GM21717 (cell line): ENCODE data around the gene ITPKB.
"Not testable (repeated sequence)": the region's sequence is repeated elsewhere in the genome, so short reads cannot be mapped to it uniquely, and the experiment has no call there.

Source experiments
- ATAC-seq: cut with Tn5 transposase; IDR thresholded peaks from one replicate; pipeline ENCODE4 v1.9.1; 2021; ENCODE audit warnings: mild to moderate bottlenecking, moderate library complexity; ENCODE audit not compliant: unreplicated experiment

Gene ITPKB

GRCh38 chr1:226643177-226643576, 95.9 kb downstream of the ITPKB start:
- ATAC-seq = peak; percentile 65

DNA sequence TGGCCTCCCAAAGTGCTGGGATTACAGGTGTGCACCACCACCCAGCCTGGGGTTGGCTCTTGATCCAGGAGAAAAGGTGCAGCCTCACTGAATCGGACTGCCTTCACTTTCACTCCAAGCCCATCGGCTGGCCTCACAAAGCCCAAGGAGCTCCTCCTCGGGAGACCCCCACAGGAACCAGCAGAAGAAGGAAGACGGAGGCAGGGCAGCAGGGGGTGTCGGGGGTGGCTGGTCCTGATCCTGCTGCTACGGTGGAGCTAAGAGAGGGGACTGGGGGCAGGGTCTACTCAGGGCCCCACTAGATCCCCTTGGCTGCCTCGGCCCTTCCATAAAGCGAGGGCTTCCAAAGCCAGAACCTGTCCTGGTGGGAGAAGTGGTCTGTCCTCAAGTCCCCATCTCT, 96.7 kb downstream of the ITPKB start:
- ATAC-seq = no peak

GRCh38 chr1:226641671-226642231, 97.3 kb downstream of the ITPKB start:
- no peak for ATAC-seq

GRCh38 chr1:226640321-226641136, 98.6 kb downstream of the ITPKB start:
- ATAC-seq = no peak

- no peak for ATAC-seq
These were observed 99.4 kb downstream of the ITPKB start for GRCh38 chr1:226639631-226640061.

DNA sequence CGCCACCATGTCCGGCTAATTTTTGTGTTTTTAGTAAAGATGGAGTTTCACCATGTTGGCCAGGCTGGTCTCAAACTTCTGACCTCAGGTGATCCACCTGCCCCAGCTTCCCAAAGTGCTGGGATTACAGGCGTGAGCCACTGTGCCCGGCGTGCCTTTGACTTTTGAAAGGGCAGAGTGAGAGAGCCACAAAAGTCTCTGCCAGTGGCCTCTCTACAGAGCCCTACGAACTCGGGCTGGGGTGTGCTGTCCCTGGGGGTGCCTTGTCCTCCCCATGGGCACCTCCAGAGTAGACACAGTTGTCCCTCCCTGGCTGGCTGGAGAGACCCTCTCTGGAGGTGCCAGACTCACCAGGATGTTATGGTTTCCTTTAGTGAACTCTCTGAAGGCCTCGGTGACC, 99.9 kb downstream of the ITPKB start:
- ATAC-seq = not testable (repeated sequence)

- no peak for ATAC-seq
These were observed 100.5 kb downstream of the ITPKB start for GRCh38 chr1:226638608-226639007.

DNA sequence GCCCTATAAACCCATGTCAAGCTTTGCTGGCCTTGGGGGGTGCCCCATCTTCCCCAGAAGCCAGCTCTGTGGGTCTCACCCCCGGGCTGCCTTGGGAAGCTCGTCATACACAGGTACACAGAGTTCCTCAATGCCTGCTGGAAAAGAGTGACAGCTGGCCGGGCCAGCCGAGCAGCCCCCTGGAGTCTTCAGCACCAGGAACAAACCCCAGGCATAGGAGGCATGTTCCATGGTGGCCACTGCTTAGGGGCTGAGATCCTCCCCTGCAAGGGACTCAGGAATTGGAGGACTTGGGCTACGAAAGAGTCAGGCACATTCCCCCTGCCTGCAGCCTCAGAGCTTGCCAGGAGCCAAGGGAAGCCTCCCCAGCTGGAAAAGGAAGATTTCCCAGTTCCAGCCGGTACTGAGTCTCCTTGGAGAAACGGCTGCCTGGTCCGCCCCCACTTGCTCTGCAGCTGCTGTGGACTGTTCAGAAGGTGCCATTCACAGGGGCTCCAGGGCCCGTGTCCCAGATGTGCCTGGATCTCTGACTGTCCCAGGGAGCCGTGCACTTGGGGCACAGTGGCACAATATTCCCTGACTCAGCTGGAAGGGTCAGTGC, 101.0 kb downstream of the ITPKB start:
- ATAC-seq = no peak

DNA sequence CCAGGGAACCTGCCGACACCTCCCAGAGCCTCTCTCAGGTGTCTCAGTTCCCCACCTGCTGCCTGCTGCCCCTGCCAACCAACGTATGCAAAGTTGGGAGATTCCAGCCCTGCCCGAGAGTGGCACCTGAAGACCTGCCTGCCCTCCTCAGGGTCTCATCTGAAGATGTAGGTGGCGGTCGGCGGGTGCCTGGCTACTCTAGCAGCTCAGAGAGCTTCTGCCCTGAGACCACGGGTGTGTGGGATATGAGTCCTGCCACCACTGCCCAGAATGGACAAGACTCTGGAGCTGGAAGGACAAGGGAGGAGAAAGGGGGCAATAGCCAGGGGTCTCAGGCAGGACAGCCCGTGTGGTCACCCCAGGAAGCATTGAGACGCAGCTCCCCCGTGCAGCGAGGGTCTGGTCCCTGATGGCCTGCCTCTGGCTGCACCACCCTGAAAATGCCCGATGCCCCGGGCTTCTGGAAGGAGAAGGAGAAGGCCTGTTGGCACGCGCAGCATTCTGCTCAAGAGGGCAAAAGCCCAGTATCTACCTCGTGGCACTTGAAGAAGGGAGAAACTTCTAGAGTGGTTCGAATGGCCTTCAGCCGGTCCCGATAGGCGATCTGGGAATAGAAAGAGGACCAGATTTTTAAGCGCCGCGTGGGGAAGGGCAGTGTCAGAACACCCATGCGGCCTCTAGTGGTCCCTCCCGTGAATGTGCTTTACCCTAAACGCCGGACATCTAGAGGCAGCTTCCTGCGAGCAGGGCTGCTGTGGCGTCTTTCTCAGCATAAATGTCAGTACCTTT, 101.7 kb downstream of the ITPKB start:
- no peak for ATAC-seq

DNA sequence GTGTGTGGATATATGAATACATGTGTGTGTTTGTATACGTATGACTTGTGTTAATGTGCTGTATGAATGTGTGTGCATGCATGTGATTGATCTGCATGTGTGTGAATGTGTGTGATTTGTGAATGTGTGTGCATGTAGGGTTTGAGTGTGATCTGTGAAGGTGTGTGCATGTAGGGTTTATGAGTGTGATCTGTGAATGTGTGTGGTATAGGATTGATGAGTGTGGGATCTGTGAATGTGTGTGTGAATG, 102.3 kb downstream of the ITPKB start:
- no peak for ATAC-seq

DNA sequence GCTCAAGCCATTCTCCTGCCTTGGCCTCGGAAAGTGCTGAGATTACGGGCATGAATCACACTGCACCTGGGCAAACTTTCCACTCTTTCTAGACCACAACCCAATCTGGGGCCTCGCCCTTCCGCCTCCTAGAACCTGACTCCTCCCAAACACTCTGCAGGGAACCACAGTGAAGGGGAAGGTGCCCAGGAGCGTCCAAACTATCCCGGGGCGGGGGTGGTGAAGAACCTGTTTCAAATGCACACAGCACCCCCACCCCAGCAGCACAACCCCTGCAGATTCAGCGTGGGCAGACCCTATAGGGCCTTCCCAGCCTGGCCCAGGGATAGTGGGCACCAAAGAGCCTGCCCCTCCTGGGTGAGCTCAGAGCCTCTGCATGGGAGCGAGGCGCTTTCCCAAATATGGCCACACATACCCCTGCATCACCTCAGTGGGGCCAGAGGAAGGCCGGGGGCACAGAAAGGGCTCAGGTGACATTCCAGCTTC, 103.6 kb downstream of the ITPKB start:
- ATAC-seq = no peak

DNA sequence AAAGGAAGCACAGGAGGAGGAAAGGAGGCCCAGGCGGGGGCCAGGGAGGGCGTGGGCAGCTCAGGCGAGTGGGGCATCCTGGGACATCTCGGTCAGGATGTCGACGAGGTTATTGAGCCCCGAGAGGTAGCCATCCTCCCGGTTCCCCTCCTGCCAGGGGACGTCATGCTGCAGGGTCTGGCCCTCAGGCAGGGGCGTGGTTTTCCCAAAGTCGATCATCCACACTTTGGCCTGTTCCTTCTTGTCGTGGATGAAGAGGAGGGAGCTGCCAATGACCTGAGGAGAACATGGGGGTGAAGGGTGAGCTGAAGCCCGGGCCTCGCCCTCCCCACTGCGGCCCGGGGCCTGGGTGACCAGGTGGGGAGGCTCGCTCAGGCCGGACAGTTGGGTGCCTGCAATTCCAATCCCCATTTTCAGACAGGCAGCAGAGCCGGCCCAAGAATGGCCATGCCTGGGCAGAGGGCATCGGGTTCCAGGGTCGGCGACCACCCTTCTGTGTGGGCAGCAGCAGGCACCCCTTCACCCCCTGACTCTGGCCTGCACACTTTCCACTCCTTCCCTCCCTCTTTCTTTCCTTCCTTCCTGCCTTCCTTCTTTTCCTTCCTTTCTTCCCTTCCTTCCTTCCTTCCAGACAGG, 104.4 kb downstream of the ITPKB start:
- no peak for ATAC-seq

- ATAC-seq = peak; percentile 66
These were observed 104.9 kb downstream of the ITPKB start for GRCh38 chr1:226634166-226634588.

DNA sequence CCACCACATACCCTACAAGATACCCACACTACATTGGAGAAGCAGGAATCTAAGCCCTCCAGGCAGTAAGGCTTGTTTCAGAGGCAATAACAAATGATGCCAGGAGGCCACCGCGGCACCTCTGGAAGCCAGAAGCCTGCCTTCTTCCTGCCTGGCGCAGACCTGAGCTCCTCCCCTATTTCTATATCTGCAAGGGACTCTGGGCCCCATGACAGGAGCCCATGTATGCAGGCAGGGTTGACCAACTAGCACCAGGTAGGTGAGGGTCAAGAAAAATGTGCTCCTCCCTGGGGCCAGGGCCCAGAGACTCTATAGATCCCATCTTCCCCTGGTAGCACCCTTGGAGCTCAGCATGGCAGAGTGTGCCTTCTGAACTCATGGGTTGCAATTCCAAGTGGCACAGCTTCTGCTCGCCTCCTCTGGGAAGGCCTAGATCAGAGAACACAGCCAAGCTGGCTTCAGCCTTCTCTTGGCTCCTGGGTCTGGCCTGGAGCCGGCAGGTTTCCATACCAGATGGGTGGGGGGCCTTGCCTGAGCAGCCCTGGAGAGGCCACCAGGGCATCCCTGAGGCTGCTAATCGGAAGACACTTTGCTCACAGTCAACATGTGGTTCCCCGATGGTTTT, 105.4 kb downstream of the ITPKB start:
- ATAC-seq = peak; percentile 5

- no peak for ATAC-seq
These were observed 106.1 kb downstream of the ITPKB start for GRCh38 chr1:226632922-226633351.

GRCh38 chr1:226632169-226632879, 106.8 kb downstream of the ITPKB start:
- ATAC-seq = no peak

DNA sequence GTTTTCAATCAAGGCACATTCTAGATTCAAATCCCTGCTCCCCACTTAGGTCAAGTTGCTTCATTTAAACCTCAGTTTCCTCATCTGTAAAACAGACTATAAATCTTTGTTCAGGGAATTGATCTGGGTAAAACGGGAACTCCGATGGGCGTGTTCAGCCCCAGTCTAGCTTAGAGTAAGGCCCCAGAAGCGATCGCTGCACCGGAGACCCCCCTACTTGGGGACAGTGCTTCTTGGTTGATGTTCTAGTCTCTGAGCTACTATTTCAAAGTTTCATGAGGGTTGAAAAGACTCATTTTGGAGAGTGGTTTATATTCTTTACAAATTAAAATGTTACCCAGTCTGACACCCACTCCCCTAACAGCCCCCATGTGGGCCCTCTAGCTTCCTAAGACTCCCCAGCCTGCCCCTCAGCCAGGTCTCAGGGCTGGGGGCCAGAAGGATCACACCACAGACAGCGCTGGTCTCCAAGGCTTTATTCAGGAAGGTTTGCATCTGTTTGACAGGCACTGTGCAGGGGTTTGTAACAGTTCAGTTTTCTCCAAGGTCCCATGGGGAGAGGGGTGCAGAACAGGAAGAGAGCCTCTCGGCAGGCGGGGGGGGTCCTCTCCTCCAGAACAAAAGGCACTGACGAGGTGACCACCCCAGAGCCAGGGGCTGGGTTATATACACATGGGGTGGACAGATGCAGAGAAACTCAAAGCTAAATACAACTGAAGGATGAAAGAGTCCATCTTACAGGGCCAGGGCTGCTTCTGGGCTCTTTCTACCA, 107.7 kb downstream of the ITPKB start:
- no peak for ATAC-seq

DNA sequence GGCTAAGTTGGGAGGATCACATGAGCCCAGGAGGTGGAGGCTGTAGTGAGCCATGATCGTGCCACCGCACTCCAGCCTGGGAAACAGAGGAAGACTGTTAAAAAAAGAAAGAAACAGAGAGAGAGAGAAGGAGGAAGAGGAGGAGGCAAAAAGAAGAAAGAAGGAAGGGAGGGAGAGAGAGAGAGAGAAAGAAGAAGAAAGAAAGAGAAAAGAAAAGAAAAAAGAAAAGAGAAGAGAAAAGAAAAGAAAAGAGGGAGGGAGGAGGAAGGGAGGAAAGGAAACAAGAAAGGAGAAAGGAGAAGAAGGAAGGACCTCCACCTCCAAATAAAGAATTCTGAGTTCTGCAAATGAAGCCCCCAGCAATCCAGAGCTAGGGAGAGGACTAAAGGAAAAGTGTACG, 108.5 kb downstream of the ITPKB start:
- no peak for ATAC-seq

GRCh38 chr1:226629896-226630550, 109.1 kb downstream of the ITPKB start:
- ATAC-seq = no peak
